ENCODE data around the gene TBX21. TPM values are rescaled to one million over a fixed set of nuclear protein-coding genes. Genes with fewer than 3 reads are reported as not detected.

TBX21 gene
- total and polyA plus RNA-seq, 7 donors, result under 0.01 to 1.2 (median 0.36) TPM; not detected in 2

GRCh38 chr17:47694581-47695428 lies 38.2 kb upstream of the TBX21 start:
- Histone ChIP-seq H3K4me3 (peak overlapping the region; percentile 82 to 100 (median 91)), H3K36me3 (peaks cover 0 to 13% (median 3%) of the 10 kb centered on the region in 4 donors), H3K27me3 (no peaks in the 10 kb centered on the region), H3K27ac (peak overlapping the region; percentile 88 to 92 (median 90)), H3K9me3 (no peaks in the 10 kb centered on the region), H3K4me1 (peaks cover 0 to 24% (median 20%) of the 10 kb centered on the region in 4 donors)
- intact Hi-C loops (cut with DNase I), result loop anchor here (5.0 kb wide), 2 partner anchors 43 to 97 kb away; no protein-coding TSS in a partner anchor
- TF ChIP-seq POLR2A (IDR thresholded peaks at IDR 0.05) (no peak), POLR2AphosphoS5 (IDR thresholded peaks at IDR 0.05) (peak in 3 of 4 donors; percentile 18 to 55 (median 35))
- DNase-seq, result peak; percentile 85
- 1 to 2% methylated on average over 65 of the region's 65 CpGs for WGBS, 2 donors

DNA sequence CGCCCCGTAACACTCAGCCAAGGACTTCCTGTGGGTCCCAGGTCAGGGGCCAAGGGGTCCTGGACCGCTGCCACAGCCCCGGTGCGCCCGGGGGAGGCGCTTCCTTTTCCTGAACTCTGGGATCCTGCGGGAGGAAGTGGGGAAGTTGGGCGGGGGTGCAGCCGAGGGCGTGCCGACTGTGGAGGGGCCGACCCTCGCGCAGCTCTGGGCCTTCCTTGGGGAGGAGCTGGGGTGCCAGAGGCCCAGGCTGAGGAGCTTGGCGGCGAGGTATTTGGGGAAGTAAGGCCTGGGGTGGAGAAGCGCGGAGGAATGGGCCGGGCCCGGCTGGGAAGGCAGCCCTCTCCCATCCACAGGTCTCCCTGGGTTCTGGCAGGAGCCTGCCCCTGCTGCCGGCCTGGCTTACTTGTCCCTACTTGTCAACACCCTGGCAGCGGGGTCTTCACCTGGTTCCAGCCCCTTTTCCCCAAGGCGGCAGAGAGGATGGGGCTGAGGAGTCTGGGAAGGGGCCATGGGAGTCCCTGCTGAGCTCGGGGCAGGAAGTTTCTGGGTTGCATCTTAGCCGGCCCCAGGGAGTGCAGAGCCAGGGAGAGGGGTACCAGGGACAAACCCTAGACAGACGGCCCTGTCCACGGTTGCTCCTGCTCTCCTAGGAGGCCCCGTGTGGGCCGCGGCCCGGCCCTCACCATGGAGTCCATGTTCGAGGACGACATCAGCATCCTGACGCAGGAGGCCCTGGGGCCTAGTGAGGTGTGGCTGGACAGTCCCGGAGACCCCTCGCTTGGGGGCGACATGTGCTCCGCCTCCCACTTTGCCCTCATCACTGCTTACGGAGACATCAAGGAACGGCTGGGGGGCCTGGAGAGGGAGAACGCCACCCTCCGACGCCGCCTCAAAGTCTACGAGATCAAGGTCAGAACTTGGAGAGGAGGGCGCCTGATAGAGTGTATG lies 37.3 kb upstream of the TBX21 start:
- intact Hi-C loops (cut with DNase I), result loop anchor here (5.0 kb wide), 2 partner anchors 43 to 97 kb away; no protein-coding TSS in a partner anchor
- H3K4me3 ChIP-seq, result peak overlapping the region; percentile 82 to 100 (median 91)
- H3K4me1 ChIP-seq, result peaks cover 0 to 24% (median 20%) of the 10 kb centered on the region in 4 donors
- no peaks in the 10 kb centered on the region for H3K9me3 ChIP-seq
- WGBS, 2 donors, result 46 to 53% methylated on average over 47 of the region's 47 CpGs
- H3K27ac ChIP-seq, result peak overlapping the region; percentile 88 to 92 (median 90)
- DNase-seq, result peak; percentile 87
- peaks cover 0 to 19% (median 3%) of the 10 kb centered on the region in 4 donors for H3K36me3 ChIP-seq
- H3K27me3 ChIP-seq, result no peaks in the 10 kb centered on the region
- no peak for TF ChIP-seq POLR2A (IDR thresholded peaks at IDR 0.05)
- no peak for TF ChIP-seq CTCF (IDR thresholded peaks at IDR 0.05)
- TF ChIP-seq POLR2AphosphoS5 (IDR thresholded peaks at IDR 0.05), result no peak
- no peak for TF ChIP-seq EP300 (IDR thresholded peaks at IDR 0.05)

- TF ChIP-seq CTCF (IDR thresholded peaks at IDR 0.05) (no peak), EP300 (IDR thresholded peaks at IDR 0.05) (no peak), POLR2A (IDR thresholded peaks at IDR 0.05) (no peak), POLR2AphosphoS5 (IDR thresholded peaks at IDR 0.05) (no peak)
- Histone ChIP-seq H3K27ac (no peak overlapping the region), H3K4me1 (peaks cover 0 to 24% (median 20%) of the 10 kb centered on the region in 4 donors)
Observed at GRCh38 chr17:47696717-47697642, 36.1 kb upstream of the TBX21 start.

GRCh38 chr17:47697906-47698711 lies 34.9 kb upstream of the TBX21 start:
- H3K4me1 ChIP-seq, result peaks cover 0 to 20% (median 16%) of the 10 kb centered on the region in 4 donors
- TF ChIP-seq POLR2AphosphoS5 (IDR thresholded peaks at IDR 0.05), result no peak
- no peak for TF ChIP-seq EP300 (IDR thresholded peaks at IDR 0.05)
- TF ChIP-seq CTCF (IDR thresholded peaks at IDR 0.05), result no peak
- TF ChIP-seq POLR2A (IDR thresholded peaks at IDR 0.05), result no peak
- 68 to 69% methylated on average over 9 of the region's 9 CpGs for WGBS, 2 donors
- intact Hi-C loops (cut with DNase I), result loop anchor here (5.0 kb wide), 2 partner anchors 46 to 94 kb away; no protein-coding TSS in a partner anchor
- H3K4me3 ChIP-seq, result no peak overlapping the region
- peaks cover 3 to 28% (median 5%) of the 10 kb centered on the region in 4 donors for H3K36me3 ChIP-seq
- no peak overlapping the region for H3K27ac ChIP-seq
- no peaks in the 10 kb centered on the region for H3K27me3 ChIP-seq
- H3K9me3 ChIP-seq, result no peaks in the 10 kb centered on the region
- peak; percentile 56 for DNase-seq

More at GRCh38 chr17:47696717-47697642, 36.1 kb upstream of the TBX21 start:
- Histone ChIP-seq H3K36me3 (peaks cover 3 to 28% (median 5%) of the 10 kb centered on the region in 4 donors), H3K4me3 (no peak overlapping the region), H3K27me3 (no peaks in the 10 kb centered on the region), H3K9me3 (no peaks in the 10 kb centered on the region)
- DNase-seq, result peak; percentile 61
- intact Hi-C loops (cut with DNase I), result loop anchor here (5.0 kb wide), 2 partner anchors 45 to 95 kb away; no protein-coding TSS in a partner anchor
- 78 to 79% methylated on average over 11 of the region's 11 CpGs for WGBS, 2 donors

All from sigmoid colon (tissue), 7 donors.